ENCODE results near the gene LHFPL2. TPM values are rescaled to one million over a fixed set of nuclear protein-coding genes. Genes with fewer than 3 reads are reported as not detected.

Gene LHFPL2
- total and polyA plus RNA-seq, 2 experiments from 2014 or later: 10.6 to 50.8 TPM

- no peak for ATAC-seq
- no peaks in the 10 kb centered on the region for H3K27me3 Mint-ChIP-seq (ENCODE audit: insufficient read depth, low read depth, poor library complexity)
- no peaks in the 10 kb centered on the region for H3K9me2 ChIP-seq (ENCODE audit: insufficient read depth)
- no peak overlapping the region for H3K4me3 Mint-ChIP-seq
- H3K9me3 Mint-ChIP-seq: no peaks in the 10 kb centered on the region
- peaks cover 10% of the 10 kb centered on the region; the same call in 1 of the 2 replicates for H4K20me1 ChIP-seq (replicated peaks; ENCODE audit: insufficient read depth)
- 0 out of 2 replicates have a peak, but pooled peaks cover 3% of the 10 kb centered on the region for H3K36me3 ChIP-seq (ENCODE audit: insufficient read depth)
- no peak overlapping the region for H3K27ac Mint-ChIP-seq
- DNase-seq (ENCODE audit: low spot score): no peak
- no peaks in the 10 kb centered on the region for H3F3A ChIP-seq (replicated peaks; ENCODE audit: low read depth)
- peaks cover 6% of the 10 kb centered on the region for H3K4me1 Mint-ChIP-seq
- TF ChIP-seq NANOG (IDR thresholded peaks at IDR 0.05; ENCODE audit: borderline replicate concordance) (no peak), STAT1 (IDR thresholded peaks at IDR 0.05; ENCODE audit: unreplicated experiment) (no peak), ZNF114 (CRISPR knock-in tag; IDR thresholded peaks at IDR 0.05) (no peak), POLR2AphosphoS5 (IDR thresholded peaks at IDR 0.05; ENCODE audit: low read depth) (no peak), CREB1 (CRISPR knock-in tag; IDR thresholded peaks at IDR 0.05; ENCODE audit: low read depth) (no peak), EZH2 (IDR thresholded peaks at IDR 0.05; ENCODE audit: low read depth, unreplicated experiment) (no peak), JUNB (IDR thresholded peaks at IDR 0.05; ENCODE audit: unreplicated experiment) (no peak)
- TF ChIP-seq, protein P1, sequence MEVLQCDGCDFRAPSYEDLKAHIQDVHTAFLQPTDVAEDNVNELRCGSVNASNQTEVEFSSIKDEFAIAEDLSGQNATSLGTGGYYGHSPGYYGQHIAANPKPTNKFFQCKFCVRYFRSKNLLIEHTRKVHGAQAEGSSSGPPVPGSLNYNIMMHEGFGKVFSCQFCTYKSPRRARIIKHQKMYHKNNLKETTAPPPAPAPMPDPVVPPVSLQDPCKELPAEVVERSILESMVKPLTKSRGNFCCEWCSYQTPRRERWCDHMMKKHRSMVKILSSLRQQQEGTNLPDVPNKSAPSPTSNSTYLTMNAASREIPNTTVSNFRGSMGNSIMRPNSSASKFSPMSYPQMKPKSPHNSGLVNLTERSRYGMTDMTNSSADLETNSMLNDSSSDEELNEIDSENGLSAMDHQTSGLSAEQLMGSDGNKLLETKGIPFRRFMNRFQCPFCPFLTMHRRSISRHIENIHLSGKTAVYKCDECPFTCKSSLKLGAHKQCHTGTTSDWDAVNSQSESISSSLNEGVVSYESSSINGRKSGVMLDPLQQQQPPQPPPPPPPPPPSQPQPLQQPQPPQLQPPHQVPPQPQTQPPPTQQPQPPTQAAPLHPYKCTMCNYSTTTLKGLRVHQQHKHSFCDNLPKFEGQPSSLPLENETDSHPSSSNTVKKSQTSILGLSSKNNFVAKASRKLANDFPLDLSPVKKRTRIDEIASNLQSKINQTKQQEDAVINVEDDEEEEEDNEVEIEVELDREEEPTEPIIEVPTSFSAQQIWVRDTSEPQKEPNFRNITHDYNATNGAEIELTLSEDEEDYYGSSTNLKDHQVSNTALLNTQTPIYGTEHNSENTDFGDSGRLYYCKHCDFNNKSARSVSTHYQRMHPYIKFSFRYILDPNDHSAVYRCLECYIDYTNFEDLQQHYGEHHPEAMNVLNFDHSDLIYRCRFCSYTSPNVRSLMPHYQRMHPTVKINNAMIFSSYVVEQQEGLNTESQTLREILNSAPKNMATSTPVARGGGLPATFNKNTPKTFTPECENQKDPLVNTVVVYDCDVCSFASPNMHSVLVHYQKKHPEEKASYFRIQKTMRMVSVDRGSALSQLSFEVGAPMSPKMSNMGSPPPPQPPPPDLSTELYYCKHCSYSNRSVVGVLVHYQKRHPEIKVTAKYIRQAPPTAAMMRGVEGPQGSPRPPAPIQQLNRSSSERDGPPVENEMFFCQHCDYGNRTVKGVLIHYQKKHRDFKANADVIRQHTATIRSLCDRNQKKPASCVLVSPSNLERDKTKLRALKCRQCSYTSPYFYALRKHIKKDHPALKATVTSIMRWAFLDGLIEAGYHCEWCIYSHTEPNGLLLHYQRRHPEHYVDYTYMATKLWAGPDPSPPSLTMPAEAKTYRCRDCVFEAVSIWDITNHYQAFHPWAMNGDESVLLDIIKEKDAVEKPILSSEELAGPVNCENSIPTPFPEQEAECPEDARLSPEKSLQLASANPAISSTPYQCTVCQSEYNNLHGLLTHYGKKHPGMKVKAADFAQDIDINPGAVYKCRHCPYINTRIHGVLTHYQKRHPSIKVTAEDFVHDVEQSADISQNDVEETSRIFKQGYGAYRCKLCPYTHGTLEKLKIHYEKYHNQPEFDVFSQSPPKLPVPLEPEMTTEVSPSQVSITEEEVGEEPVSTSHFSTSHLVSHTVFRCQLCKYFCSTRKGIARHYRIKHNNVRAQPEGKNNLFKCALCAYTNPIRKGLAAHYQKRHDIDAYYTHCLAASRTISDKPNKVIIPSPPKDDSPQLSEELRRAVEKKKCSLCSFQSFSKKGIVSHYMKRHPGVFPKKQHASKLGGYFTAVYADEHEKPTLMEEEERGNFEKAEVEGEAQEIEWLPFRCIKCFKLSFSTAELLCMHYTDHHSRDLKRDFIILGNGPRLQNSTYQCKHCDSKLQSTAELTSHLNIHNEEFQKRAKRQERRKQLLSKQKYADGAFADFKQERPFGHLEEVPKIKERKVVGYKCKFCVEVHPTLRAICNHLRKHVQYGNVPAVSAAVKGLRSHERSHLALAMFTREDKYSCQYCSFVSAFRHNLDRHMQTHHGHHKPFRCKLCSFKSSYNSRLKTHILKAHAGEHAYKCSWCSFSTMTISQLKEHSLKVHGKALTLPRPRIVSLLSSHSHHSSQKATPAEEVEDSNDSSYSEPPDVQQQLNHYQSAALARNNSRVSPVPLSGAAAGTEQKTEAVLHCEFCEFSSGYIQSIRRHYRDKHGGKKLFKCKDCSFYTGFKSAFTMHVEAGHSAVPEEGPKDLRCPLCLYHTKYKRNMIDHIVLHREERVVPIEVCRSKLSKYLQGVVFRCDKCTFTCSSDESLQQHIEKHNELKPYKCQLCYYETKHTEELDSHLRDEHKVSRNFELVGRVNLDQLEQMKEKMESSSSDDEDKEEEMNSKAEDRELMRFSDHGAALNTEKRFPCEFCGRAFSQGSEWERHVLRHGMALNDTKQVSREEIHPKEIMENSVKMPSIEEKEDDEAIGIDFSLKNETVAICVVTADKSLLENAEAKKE (CRISPR knock-in tag; IDR thresholded peaks at IDR 0.05): no peak
- TF ChIP-seq, protein P2, sequence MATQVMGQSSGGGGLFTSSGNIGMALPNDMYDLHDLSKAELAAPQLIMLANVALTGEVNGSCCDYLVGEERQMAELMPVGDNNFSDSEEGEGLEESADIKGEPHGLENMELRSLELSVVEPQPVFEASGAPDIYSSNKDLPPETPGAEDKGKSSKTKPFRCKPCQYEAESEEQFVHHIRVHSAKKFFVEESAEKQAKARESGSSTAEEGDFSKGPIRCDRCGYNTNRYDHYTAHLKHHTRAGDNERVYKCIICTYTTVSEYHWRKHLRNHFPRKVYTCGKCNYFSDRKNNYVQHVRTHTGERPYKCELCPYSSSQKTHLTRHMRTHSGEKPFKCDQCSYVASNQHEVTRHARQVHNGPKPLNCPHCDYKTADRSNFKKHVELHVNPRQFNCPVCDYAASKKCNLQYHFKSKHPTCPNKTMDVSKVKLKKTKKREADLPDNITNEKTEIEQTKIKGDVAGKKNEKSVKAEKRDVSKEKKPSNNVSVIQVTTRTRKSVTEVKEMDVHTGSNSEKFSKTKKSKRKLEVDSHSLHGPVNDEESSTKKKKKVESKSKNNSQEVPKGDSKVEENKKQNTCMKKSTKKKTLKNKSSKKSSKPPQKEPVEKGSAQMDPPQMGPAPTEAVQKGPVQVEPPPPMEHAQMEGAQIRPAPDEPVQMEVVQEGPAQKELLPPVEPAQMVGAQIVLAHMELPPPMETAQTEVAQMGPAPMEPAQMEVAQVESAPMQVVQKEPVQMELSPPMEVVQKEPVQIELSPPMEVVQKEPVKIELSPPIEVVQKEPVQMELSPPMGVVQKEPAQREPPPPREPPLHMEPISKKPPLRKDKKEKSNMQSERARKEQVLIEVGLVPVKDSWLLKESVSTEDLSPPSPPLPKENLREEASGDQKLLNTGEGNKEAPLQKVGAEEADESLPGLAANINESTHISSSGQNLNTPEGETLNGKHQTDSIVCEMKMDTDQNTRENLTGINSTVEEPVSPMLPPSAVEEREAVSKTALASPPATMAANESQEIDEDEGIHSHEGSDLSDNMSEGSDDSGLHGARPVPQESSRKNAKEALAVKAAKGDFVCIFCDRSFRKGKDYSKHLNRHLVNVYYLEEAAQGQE (IDR thresholded peaks at IDR 0.05; ENCODE audit: unreplicated experiment): no peak
- TF ChIP-seq, protein P3, sequence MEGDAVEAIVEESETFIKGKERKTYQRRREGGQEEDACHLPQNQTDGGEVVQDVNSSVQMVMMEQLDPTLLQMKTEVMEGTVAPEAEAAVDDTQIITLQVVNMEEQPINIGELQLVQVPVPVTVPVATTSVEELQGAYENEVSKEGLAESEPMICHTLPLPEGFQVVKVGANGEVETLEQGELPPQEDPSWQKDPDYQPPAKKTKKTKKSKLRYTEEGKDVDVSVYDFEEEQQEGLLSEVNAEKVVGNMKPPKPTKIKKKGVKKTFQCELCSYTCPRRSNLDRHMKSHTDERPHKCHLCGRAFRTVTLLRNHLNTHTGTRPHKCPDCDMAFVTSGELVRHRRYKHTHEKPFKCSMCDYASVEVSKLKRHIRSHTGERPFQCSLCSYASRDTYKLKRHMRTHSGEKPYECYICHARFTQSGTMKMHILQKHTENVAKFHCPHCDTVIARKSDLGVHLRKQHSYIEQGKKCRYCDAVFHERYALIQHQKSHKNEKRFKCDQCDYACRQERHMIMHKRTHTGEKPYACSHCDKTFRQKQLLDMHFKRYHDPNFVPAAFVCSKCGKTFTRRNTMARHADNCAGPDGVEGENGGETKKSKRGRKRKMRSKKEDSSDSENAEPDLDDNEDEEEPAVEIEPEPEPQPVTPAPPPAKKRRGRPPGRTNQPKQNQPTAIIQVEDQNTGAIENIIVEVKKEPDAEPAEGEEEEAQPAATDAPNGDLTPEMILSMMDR (conservative IDR thresholded peaks at IDR 0.05; ENCODE audit: low read depth in 2 of 2): no peak
- TF ChIP-seq, protein P4, sequence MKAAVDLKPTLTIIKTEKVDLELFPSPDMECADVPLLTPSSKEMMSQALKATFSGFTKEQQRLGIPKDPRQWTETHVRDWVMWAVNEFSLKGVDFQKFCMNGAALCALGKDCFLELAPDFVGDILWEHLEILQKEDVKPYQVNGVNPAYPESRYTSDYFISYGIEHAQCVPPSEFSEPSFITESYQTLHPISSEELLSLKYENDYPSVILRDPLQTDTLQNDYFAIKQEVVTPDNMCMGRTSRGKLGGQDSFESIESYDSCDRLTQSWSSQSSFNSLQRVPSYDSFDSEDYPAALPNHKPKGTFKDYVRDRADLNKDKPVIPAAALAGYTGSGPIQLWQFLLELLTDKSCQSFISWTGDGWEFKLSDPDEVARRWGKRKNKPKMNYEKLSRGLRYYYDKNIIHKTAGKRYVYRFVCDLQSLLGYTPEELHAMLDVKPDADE (IDR thresholded peaks at IDR 0.05): no peak
- H3K27ac ChIP-seq (ENCODE audit: low read depth): no peak overlapping the region
- H2AFZ ChIP-seq: no peak overlapping the region
- H3K4me1 ChIP-seq (ENCODE audit: insufficient read depth): no peaks in the 10 kb centered on the region; the same call in 1 of the 2 replicates
- H3K79me2 ChIP-seq (replicated peaks; ENCODE audit: insufficient read depth): peaks cover 86% of the 10 kb centered on the region
- no peak overlapping the region for H3K4me2 ChIP-seq
- H3K4me3 ChIP-seq: no peak overlapping the region
- H3K27me3 ChIP-seq (ENCODE audit: insufficient read depth): no peaks in the 10 kb centered on the region
- peaks cover 39% of the 10 kb centered on the region for H3K36me3 Mint-ChIP-seq (ENCODE audit: low read depth)
Observed at GRCh38 chr5:78604689-78605285, 43.8 kb downstream of the LHFPL2 start.
